Activated CD8-positive, alpha-beta memory T cell treated with anti-CD3 and anti-CD28 coated beads for 36 hours (primary cell): Measurements from ENCODE around the gene TLCD3A. TPM values are rescaled to one million over a fixed set of nuclear protein-coding genes. Genes with fewer than 3 reads are reported as not detected.
"Not testable (repeated sequence)": the region's sequence is repeated elsewhere in the genome, so short reads cannot be mapped to it uniquely, and the experiment has no call there.

Source experiments
- CTCF ChIA-PET: fragments of 350-600 bp; sonication (Branson Sonifier 250); formaldehyde crosslinking; loops from one replicate; lab custom pipeline; 2021; ENCODE audit warnings: antibody characterized with exemption; lab: Charles Lee
- POLR2A ChIA-PET: fragments of 350-600 bp; sonication (Branson Sonifier 250); formaldehyde crosslinking; loops from one replicate; lab custom pipeline; 2021; ENCODE audit warnings: antibody characterized with exemption; lab: Charles Lee
- total RNA-seq, 2 experiments: library from RNA; stranded (reverse); gene quantifications; one replicate each; pipeline ENCODE4 v1.2.3, GENCODE V29; 2021

The TLCD3A gene
- 10 to 100 TPM; 22.4 to 23.6 TPM for total RNA-seq

DNA sequence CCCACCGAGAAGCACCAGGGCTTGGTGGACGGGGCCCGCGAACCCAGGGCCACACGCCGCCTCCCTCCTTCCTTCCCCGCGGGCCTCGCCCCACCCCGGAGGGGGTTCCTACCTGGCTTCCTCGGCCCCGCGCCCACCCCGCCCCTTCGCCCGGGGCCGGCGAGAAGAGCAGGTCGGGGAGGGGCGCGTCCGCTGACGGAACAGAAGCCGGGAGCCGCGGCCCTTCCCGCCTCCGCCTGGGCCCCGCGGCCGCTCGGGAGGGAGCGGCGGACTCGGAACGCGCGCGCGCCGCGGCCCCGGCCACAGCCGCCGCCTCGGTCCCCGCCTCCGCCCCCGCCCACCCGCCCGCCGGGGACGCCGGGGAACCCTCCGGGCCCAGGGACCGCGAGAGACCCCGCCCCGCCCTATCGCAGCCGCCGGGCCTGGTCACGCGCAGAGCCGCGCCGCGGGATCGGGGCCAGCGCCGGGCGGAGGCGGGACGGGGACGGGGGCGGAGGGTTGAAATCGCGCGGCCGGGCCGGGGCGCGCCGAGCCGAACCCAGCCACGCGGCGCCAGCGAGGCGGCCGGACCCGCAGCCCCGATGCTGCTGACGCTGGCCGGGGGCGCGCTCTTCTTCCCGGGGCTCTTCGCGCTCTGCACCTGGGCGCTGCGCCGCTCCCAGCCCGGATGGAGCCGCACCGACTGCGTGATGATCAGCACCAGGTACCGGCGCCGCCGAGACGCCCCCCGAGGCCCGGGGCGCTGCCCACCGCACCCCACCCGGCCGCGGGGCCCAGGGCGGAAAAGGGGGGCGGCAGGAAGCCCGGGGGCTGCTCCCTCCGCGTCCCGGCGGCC lies at the start of gene TLCD3A:
TSS of gene TLCD3A (plus strand) at position 530 of the 835 bp plus-strand sequence. CDS start at position 582, 52 bp downstream.
- ChIA-PET POLR2A (no interaction called here), CTCF (interaction anchor here (1.0 kb wide), 1 partner anchor 20 kb away, joined by 4 read pairs; no protein-coding TSS in a partner anchor)

DNA sequence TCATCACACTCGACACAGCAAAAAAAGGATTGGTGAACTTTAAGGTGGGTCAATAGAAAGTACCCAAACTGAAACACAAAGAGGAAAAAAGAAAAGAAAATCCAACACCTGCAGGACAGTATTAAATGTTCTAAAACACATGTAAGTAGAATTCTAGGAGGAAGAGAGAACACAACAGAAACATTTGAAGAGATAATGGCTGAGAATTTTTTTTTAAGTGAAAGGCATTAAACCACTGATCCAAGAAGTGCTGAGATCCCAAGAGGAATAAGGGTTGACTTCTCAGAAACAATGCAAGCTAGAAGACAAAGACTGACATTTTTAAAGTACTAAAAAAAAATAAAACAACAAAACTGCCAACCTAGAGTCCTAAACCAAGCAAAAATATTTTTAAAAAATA lies 49.4 kb upstream of the TLCD3A start:
- ChIA-PET POLR2A (no interaction called here), CTCF (no interaction called here)

DNA sequence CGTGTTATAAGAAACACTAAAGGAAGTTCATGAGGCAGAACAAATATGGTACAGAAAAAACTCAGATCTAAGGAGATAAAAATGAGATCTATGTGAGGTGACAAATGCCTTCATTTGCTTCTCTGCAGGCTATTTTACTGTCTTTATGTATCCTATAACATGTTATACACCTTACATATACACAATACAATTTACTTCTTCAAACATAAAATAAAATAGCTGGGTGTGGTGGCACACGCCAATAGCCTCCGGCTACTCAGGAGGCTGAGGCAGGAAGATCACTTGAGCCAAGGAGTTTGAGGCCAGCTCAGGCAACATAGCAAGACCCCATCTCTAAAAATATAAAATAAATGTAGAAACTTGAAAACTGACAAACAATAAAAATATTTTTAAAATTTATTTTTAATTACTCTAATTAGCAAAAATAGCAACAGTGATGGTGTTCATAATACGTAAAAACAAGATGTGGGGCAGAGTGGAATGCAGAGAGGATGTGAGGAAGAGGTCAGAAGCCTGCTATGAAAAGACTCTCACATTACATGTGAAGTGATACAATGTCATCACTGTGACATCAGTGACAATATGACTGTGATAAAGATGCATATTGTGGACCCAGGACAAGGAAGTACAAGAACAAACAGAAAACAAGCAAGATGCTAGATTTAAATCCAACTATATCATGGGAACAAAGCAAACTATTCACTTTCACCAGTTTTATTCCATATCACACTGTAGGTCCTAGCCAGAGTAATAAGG lies 48.7 kb upstream of the TLCD3A start:
- ChIA-PET POLR2A (no interaction called here), CTCF (no interaction called here)

DNA sequence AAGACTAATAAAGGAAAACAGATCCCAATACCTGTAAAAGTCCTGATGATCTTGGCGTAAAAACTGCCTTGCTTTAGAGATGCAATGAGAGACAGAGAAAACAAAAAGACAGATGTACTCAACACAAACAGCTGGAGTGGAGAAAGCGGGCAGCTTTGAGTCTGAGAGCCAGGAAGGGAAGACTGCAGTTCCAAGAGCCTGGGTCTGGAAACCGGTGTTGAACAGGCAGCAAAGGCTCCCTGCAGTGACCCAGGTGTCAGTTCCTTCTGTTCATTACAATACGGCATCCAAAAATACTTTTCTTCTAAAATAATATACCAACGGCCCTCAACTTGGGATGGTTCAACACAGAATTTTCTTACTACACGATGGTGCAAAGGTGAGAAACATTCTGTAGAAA lies 47.4 kb upstream of the TLCD3A start:
- ChIA-PET CTCF (no interaction called here), POLR2A (no interaction called here)

DNA sequence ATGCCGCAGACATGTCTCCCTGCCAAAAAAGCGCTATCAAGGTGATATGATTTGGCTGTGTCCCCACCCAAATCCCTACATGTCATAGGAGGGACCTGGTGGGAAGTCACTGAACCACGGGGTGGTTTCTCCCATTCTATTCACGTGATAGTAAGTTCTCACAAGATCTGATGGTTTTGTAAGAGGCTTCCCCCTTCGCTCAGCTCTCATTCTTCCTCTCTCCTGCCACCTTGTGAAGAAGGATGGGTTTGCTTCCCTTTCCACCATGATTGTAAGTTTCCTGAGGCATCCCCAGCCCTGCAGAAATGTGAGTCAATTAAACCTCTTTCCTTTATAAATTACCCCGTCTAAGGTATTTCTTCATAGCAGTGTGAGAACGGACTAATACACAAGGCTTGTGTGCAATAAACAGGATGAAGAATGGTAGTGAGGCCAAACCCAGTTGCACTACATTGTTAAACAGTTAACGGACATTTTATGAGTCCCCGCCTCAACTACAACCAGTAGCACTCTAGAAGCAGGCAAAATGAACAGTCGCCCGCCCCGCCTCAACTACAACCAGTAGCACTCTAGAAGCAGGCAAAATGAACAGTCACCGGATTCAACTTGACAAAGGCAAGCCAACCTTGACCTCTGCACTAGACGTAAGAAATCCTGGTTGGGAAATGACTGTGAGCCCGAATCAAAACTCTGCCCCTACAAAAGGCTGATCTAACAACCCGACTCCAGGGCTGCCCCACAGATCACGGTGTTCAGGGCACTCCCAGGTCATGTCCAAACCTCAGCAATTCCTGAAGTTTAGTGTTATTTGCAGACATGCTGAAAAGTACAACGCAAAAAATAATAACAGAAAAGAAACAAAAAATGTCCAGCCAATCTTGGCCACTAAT lies 44.1 kb upstream of the TLCD3A start:
- CTCF ChIA-PET: interaction anchor here (0.6 to 2.1 kb wide), 4 partner anchors 12 to 538 kb away, joined by 3 to 6 read pairs (median 4); no protein-coding TSS in a partner anchor
- POLR2A ChIA-PET: interaction anchor here (0.6 kb wide), 1 partner anchor 50 kb away, joined by 4 read pairs; no protein-coding TSS in a partner anchor

DNA sequence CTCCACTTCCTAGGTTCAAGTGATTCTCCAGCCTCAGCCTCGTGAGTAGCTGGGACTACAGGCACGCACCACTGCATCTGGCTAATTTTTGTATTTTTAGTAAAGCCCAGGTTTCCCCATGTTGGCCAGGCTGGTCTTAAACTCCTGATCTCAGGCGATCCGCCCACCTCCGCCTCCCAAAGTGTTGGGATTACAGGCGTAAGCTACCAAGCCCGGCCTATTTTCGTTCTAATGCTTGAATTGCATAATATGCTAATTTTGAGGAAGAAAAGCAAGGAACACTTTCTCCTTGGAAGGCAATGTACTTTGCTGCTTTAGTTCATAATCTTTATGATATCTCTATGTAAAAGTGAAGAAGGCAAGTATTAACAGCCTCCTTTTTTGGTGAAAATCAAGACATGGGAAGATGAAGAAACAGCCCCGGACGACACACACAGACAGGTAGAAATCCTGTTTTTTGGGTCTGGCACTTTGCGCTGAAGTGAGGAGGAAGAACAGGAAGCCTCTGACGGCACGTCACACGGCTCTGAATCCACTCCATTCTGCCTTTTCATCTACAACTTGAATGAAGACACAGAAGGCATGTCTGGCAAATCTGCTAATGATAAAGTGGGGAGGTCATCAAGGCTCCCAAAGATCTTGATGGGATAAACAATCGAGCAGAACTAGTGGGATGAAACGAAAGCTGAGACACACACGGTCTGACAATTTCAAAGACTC lies 42.7 kb upstream of the TLCD3A start:
- POLR2A ChIA-PET: no interaction called here
- CTCF ChIA-PET: interaction anchor here (0.7 to 2.1 kb wide), 3 partner anchors 278 to 541 kb away, joined by 3 to 5 read pairs (median 4); no protein-coding TSS in a partner anchor

DNA sequence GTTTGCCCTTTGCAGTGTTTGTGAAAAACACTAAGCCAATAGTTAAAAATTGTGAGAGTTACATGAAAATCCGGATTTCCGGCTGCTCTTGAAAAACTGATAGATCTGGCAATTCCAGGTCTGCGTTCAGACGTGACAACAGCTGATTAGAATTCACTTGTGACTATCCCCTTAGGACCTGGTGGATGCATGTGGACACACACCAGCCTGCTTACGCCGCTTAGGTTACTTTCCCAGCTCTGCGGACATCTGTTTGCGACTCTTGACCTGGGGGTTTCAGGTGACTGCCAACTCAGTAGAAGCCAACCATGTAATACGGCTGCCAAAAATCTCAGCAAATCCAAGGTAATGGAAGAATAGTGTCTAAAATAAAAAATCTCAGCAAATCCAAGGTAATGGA lies 42.0 kb upstream of the TLCD3A start:
- POLR2A ChIA-PET: no interaction called here
- CTCF ChIA-PET: interaction anchor here (1.0 to 1.4 kb wide), 2 partner anchors 10 to 279 kb away, joined by 3 to 4 read pairs; no protein-coding TSS in a partner anchor

DNA sequence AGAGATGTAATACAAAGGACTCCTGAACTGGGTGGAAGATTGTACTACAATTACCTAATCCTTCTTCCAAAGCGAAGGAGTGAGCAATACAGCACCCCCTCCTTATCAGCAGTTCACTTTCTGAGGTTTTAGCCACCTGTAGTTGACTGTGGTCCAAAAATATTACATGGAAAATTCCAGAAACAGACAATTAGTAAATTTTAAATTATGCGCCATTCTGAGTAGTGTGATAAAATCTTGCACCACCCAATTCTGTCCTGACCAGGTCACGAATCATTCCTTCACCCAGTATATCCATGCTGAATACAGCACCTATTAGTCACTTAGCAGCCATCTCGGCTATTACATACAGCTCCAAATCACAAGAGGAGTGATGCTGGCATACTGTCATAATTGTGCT lies 41.0 kb upstream of the TLCD3A start:
- CTCF ChIA-PET: interaction anchor here (1.0 kb wide), 1 partner anchor 9 kb away, joined by 3 read pairs; no protein-coding TSS in a partner anchor

DNA sequence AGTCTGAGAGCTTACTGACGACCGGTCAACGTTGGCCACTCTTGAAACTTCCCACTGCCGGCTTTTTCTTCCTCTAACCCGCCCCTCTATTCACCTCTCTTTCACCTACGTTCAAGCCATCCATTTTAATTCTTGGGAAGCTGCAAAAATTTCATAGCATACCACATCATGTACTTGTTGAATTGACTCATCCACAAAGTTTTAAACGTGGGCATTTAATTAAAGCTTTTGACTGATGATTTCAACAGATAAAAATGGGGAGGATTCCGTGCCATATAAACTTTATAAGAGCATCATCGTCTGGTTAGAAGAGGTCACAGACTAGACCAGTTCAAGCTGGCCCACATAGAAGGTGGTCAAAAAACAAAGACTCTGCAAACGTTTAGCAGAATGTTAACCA lies 40.3 kb upstream of the TLCD3A start:
- CTCF ChIA-PET: interaction anchor here (1.0 kb wide), 1 partner anchor 8 kb away, joined by 3 read pairs; no protein-coding TSS in a partner anchor
- POLR2A ChIA-PET: no interaction called here

More for the DNA sequence above, 41.0 kb upstream of the TLCD3A start:
- POLR2A ChIA-PET: no interaction called here

DNA sequence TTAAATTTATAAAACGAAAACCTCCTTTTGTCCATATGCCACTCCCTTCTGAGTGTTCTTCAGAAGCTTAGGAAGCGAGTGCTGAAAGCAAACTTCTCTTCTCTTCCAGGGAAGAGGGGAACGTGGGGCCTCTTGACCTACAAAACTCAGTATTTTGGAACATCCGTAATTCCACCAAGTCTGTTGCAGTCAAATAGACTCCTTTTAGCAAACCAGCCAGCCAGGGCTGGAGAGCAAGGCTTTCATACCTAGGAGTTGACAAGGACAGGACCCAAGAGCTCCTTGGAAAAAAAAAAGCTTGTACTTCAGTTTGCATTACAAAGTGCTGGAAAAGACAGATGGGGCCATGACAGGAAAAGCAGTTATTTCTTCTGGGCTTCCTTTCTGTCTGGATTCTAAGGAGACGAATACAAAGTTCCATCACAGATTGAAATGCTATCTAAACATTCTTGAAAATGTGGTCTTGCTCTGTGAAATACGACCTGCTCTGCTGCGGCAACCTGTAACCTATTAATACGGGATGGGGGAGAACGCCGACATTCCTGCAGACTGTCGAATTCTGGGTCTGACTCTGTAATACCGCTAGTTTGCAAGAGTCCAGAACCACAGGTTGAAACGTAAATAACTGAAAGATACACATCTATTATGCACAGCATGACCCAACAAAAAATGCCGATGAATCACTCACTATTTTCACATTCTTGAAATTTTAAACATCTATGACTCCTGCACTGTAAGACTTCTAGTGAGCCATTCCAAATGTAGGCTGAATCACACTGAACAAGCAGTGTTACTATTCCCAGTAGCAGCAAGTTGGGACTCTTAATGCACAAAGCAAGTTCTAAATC lies 38.4 kb upstream of the TLCD3A start:
- CTCF ChIA-PET: no interaction called here
- POLR2A ChIA-PET: no interaction called here

DNA sequence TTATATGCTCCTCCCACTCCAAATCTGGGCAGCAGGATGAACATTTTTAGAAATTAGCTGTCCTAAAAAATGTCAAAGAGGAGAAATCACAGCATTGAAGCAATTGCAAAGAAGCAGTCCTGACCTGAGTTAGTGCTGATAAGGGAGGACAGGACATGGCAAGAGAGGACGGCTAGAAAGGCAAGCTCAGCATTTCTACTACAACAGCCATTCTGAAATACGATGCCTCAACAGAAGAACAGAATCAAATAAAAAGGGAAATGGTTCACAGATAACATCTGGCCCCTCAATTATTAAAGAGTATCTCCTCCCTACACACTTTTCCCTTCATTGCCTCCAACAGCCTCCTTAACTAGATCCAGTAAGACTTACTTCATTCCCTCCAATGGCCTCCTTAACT lies 36.0 kb upstream of the TLCD3A start:
- POLR2A ChIA-PET: no interaction called here
- CTCF ChIA-PET: no interaction called here

DNA sequence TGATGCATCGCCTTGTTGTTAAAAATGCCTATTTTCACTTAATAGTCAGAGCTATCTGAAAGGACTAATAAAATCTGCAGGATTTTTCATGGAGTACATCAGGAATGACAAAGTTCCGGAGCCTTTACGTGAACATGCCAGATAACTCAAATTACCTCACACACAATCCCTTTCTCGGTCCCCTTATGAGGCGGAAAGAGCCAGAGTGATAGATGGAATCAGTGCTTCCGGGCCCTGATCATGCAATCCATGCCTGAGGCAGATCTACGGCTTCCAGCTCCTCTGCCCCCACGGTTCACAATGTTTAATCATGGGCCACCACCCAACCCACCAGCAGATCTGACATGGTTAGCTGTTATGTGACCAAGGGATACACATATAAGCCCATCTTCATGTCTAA lies 34.7 kb upstream of the TLCD3A start:
- ChIA-PET CTCF (interaction anchor here (0.6 to 1.0 kb wide), 2 partner anchors 17 to 285 kb away, joined by 3 to 4 read pairs; partner anchors contain the start of gene VPS53), POLR2A (no interaction called here)

DNA sequence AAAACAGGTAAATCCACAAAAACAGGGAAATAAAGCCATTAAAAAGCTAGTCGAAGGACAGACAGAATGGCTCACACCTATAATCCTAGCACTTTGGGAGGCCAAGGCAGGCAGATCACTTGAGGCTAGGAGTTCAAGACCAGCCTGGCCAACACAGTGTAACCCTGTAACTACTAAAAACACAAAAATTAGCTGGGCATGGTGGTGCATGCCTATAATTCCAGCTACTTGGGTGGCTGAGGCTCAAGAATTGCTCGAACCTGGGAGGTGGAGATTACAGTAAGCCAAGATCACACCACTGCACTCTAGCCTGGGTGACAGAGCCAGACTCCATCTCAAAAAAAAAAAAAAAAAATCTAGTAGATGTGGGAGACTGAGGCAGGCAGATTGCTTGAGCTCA lies 34.3 kb upstream of the TLCD3A start:
- POLR2A ChIA-PET: not testable (repeated sequence)
- CTCF ChIA-PET: interaction anchor here (0.6 to 4.5 kb wide), 2 partner anchors 17 to 287 kb away, joined by 3 to 35 read pairs; partner anchors contain the start of gene VPS53

DNA sequence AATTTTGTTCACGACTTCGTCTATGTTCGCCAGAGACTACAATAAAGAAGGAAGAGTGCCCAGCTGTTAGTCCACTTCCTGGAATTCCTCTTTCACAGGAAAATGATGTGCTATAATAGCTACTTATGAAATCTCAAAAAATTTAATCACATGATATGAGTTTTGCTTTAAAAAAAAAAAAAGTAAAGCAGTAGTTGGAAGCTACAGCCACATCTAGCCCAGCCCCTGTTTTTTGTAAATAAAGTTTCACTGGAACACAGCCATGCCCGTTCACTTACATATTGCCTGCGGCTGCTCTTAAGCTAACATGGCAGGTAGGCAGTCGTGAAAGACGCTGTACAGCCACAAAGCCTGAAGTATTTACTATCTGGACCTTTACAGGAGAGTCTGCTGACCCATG lies 33.1 kb upstream of the TLCD3A start:
- POLR2A ChIA-PET: interaction anchor here (0.6 to 1.0 kb wide), 2 partner anchors 46 to 54 kb away, joined by 3 to 4 read pairs; no protein-coding TSS in a partner anchor
- CTCF ChIA-PET: interaction anchor here (0.8 to 4.5 kb wide), 7 partner anchors 15 to 288 kb away, joined by 3 to 35 read pairs (median 6); partner anchors contain the start of gene VPS53

DNA sequence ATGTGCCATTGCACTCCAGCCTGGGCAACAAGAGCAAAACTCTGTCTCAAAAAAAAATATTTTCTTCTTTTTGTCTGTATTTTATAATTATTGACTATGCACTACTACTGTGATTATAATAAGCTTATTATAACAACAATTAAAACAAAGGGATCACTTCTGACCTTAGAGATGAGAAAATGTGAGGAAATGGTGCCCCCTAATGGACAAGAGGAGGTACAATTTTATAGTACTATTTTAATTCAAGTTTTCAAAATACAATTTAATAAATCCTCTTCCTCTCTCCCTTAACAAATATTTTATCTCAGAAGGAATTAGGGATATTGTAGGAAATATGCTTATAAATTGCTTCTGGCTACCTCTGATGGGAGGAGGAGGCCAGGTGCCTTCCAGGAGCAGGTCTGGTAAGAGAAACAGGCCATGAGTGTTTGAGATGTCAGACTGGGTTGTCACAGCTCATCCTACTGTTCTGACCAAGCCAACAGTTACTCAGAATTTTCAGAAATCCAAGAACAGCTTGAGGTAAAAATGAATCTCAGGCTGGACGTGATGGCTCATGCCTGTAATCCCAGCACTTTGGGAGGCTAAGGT lies 31.8 kb upstream of the TLCD3A start:
- CTCF ChIA-PET: interaction anchor here (0.5 to 4.5 kb wide), 12 partner anchors 8 to 289 kb away, joined by 3 to 35 read pairs (median 4); partner anchors contain the start of gene VPS53
- POLR2A ChIA-PET: interaction anchor here (1.0 kb wide), 1 partner anchor 52 kb away, joined by 4 read pairs; no protein-coding TSS in a partner anchor

DNA sequence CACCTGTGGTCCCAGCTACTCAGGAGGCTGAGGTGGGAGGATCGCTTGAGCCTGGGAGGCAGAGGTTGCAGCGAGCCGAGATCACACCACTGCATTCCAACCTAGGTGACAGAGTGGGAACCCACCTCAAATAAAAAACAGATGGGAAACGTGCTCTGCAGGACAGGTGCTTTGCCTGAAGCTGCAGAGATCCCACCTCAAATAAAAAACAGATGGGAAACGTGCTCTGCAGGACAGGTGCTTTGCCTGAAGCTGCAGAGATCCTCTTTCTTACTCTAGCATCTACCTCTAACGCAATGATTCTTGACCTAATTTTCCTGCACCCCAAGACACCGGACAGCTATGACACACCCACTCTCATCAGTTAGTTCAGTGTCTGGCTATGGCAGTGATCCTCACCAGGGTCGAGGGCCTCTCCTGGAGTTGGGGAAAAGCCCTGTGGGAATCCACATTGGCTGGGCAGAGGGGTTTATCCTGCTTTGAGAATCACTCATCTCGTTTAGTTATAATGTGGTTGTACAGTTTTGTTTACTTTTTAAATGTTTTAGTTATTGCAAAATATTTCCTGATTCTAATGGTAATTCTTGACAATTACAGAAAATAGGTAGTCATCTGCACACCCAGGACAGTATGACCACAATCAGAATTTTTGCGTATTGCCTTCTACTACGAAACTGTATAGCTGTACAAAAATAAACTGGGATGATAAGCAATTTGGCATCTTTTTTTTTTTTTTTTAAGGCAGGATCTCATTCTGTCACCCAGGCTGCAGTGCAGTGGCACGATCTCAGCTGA lies 29.1 kb upstream of the TLCD3A start:
- POLR2A ChIA-PET: no interaction called here
- CTCF ChIA-PET: interaction anchor here (0.7 to 1.3 kb wide), 2 partner anchors 16 to 285 kb away, joined by 3 to 5 read pairs; no protein-coding TSS in a partner anchor
